Right lung (tissue), 5 donors: Measurements from ENCODE around the gene HSPA5. TPM values are rescaled to one million over a fixed set of nuclear protein-coding genes. Genes with fewer than 3 reads are reported as not detected.
"Not testable (repeated sequence)": the region's sequence is repeated elsewhere in the genome, so short reads cannot be mapped to it uniquely, and the experiment has no call there.

Source experiments
- DNase-seq, 2 donors: peaks; one replicate each; pipeline ENCODE4 v3.0.0-alpha.2; 2013
- polyA plus RNA-seq, 5 donors: library from polyadenylated mRNA; unstranded; fragments of 120-200 nt; gene quantifications; one replicate each; pipeline versions ENCODE4 v1.2.1 to v1.2.3, GENCODE V29; 2013; ENCODE audit warnings: inconsistent platforms in 1 of 5, low replicate concordance in 1 of 5; ENCODE audit not compliant: insufficient read length in 5 of 5, insufficient read depth in 1 of 5

HSPA5 gene
- polyA plus RNA-seq, 5 donors: 302 to 356 (median 319) TPM

- DNase-seq: no peak
These were observed 13.1 kb upstream of the HSPA5 start for GRCh38 chr9:125254231-125254630.

- no peak for DNase-seq
These were observed 5.1 kb upstream of the HSPA5 start for GRCh38 chr9:125246261-125246667.

GRCh38 chr9:125243792-125244260, 2.7 kb upstream of the HSPA5 start:
- no peak for DNase-seq

GRCh38 chr9:125241863-125242739, 958 bp upstream of the HSPA5 start:
- no peak for DNase-seq

GRCh38 chr9:125240649-125240999, 519 bp downstream of the HSPA5 start:
- DNase-seq: no peak

- no peak for DNase-seq
These were observed 1.2 kb downstream of the HSPA5 start for GRCh38 chr9:125239631-125240597.

GRCh38 chr9:125238915-125239446, 2.2 kb downstream of the HSPA5 start:
- no peak for DNase-seq

- DNase-seq: no peak
These were observed 2.8 kb downstream of the HSPA5 start for GRCh38 chr9:125238127-125238914.

GRCh38 chr9:125236520-125237159, 4.5 kb downstream of the HSPA5 start:
- not testable (repeated sequence) for DNase-seq

- DNase-seq: no peak
These were observed 5.2 kb downstream of the HSPA5 start for GRCh38 chr9:125235804-125236519.

- not testable (repeated sequence) for DNase-seq
These were observed 7.0 kb downstream of the HSPA5 start for GRCh38 chr9:125234099-125234498.

- DNase-seq: no peak
These were observed 7.5 kb downstream of the HSPA5 start for GRCh38 chr9:125233678-125234077.

GRCh38 chr9:125227761-125228160, 13.4 kb downstream of the HSPA5 start:
- DNase-seq: no peak

GRCh38 chr9:125224858-125225257, 16.3 kb downstream of the HSPA5 start:
- not testable (repeated sequence) for DNase-seq

GRCh38 chr9:125218621-125219020, 22.5 kb downstream of the HSPA5 start:
- no peak for DNase-seq

- DNase-seq: no peak
These were observed 27.0 kb downstream of the HSPA5 start for GRCh38 chr9:125214186-125214585.

GRCh38 chr9:125204477-125204876, 36.7 kb downstream of the HSPA5 start:
- DNase-seq: no peak

GRCh38 chr9:125202846-125203618, 38.1 kb downstream of the HSPA5 start:
- DNase-seq: no peak
